GM18505 (cell line): Measurements from ENCODE around the gene VPS51.
"Not testable (repeated sequence)": the region's sequence is repeated elsewhere in the genome, so short reads cannot be mapped to it uniquely, and the experiment has no call there.

Source experiments
- ATAC-seq: cut with Tn5 transposase; IDR thresholded peaks from one replicate; pipeline ENCODE4 v1.9.1; 2021; ENCODE audit not compliant: unreplicated experiment
- POLR2A ChIP-seq: IDR thresholded peaks from 4 replicates; pipeline ENCODE4 v1.6.1; 2011; ENCODE audit warnings: borderline replicate concordance; ENCODE audit not compliant: insufficient read depth, insufficient read length; ENCODE audit errors: extremely low read depth

Gene VPS51

DNA sequence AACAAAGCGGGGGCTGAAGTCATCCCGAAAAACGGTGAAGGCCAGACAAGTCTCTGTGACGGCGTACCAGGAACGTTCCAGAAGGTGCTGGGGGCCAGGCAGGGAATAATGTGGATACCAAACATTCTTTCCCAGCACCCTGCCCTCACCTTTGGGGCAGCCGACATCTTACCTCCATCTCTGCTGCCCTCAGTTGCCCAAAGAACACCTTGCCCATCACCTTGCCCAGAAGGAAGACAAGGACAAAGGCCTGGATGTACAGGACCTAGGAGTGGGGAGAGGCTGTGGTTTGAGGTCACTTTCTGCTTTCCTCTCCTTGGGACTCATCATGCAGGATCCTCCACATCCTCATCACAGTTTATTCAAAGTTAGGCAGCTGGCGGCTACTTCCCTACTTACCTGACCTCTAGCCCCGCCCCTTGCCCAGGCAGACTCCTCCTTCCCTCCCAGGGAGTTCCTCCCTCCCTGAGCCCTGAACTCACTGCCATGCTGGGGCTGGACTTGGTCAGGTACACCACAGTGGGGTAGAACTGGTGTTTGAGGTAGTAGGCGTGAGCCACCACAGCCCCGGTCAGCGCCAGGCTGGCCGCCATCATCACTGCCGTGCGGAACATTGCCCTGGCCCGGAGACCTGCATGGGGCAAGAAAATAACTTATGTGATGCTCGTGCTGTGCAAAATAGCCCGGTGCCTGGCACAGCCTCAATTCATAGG is 37.1 kb downstream of the VPS51 start:
- ATAC-seq, result no peak
- peak; percentile 66 for TF ChIP-seq POLR2A

DNA sequence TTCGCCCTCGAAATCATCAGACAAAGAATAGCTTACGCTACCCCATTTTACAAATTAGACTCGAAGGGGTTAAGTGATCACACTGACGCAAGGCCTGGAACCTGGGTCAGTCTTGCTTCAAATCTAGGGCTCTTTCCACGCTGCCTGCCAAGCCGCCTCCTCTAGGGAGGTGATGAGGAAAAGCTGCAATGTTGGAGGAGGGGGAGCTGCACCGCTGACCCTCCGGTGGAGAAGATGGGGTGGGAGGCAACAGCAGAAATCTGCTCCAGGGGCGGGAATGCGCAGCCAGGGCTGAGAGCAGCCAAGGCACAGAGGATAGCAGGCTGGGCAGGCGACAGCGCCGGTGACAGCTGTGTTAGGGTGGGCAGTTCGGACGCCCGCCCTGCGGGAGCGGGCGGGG is 37.7 kb downstream of the VPS51 start:
- TF ChIP-seq POLR2A, result no peak
- ATAC-seq, result no peak

DNA sequence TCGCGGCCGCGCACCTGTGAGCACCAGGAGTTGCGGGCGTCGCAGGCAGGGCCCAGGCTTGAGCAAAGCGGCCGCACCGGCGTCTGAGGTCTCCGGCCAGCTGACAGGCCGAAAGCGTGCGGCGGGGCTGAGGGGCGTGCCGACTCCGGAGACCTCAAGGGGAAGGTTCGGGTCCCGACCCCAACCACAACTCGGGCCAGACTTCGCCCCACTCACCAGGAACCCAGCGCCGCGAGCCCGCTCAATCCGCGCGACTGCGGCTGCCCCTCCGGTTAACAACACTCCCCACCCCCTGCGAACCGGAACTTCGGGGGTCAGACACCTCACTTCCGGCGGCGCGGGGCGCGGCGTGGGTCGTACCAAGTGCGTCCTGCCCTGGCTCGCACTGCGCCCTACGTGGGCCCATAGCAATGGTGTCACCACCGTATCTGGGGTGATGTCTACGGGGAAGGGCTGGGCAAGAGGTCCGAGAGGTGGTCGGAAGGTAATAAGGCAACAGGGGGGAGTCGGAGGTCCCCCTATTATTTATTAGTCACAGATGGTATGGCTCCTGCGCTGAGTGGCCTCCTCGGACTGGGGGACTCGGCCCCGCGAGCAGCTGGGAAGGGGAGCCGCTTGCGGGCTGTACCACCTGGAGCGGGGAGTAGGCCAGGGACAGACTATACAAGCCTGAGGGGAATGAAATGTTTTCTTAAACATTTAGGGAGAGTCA is 38.4 kb downstream of the VPS51 start, which contains the start of gene SYVN1:
Gene SYVN1, minus strand, starts transcription at position 280 of the 712 bp plus-strand sequence. CDS start 918 bp downstream, outside the sequence.
- TF ChIP-seq POLR2A, result peak; percentile 90
- peak; percentile 54 for ATAC-seq

DNA sequence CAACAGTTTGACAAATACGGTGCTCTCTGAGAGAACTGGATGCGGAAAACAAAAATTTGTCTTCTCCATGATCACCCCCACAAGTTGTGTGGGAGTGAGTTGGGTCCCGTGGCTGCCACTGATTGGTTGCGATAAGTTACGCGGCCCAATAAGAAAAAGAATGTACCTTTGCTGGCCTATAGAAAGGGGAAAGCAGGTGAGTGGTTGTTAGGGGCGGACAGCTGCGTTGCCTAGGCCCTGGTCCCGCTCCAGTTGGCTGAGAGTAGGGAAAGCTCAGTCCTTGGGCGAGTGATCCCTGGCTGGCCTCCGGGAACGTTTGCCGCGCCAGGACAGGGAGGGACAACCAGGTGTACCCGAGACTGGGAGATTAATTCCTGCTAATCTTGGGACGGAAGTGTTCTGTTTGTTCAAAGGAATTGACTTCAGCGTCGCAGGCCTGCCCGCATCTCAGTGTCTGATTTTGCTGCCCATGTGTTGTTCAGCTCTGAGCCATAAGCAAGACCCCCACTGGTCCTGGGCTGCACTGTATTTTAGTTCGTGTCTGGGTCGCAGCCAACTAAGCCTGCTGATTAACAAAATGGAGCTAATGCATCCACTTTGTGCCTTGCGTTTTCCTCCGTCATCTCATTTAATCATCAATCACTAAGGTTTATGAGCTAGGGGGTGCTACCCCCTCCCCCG is 39.1 kb downstream of the VPS51 start:
- peak; percentile 56 for ATAC-seq
- peak; percentile 70 for TF ChIP-seq POLR2A

DNA sequence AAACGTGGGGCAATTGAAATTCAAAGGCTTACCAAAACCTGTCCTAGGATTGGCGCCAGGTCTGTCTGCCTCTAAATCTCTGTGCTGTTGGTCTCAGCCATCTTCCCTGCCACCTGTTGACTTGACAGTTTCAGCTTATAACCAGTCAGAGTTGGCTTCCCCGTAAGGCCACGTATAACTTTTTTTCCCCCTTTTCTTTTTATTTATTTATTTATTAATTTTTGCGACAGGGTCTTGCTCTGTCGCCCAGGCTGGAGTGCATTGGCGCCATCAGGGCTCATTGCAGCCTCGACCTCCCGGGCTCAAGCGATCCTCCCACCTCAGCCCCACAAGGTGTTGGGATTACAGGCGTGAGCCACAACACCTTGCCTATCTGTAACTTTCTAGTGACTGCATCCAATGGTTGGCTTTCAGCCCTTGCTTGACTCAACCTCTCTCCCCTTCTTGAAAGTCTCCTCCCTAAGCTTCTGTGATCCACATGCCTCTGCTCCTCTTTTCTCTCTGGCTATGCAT is 39.7 kb downstream of the VPS51 start:
- no peak for TF ChIP-seq POLR2A
- ATAC-seq, result no peak

DNA sequence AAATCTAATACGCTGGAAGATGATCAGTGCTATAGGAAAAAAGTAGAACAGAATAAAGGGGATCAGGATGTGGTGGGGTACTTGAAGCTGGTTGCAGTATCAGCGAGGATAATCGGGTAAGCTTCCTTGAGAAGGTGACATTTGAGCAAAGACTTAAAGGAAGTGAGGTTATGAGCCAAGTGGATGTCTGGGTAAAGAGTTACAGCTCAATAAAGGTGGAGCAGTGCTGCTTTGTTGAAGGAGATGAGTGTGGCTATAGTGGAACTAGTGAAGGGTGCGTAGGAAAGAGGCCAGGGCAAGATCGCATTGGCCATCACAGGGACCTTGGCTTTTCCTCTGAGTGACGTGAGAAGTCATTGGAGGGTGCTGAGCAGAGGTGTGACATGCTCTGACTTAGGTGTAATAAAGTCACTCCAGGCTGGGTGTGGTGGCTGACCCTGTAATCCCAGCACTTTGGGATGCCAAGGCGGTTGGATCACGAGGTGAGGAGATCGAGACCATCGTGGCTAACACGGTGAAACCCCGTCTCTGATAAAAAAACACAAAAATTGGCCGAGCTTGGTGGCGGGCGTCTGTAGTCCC is 40.6 kb downstream of the VPS51 start:
- no peak for ATAC-seq
- no peak for TF ChIP-seq POLR2A

DNA sequence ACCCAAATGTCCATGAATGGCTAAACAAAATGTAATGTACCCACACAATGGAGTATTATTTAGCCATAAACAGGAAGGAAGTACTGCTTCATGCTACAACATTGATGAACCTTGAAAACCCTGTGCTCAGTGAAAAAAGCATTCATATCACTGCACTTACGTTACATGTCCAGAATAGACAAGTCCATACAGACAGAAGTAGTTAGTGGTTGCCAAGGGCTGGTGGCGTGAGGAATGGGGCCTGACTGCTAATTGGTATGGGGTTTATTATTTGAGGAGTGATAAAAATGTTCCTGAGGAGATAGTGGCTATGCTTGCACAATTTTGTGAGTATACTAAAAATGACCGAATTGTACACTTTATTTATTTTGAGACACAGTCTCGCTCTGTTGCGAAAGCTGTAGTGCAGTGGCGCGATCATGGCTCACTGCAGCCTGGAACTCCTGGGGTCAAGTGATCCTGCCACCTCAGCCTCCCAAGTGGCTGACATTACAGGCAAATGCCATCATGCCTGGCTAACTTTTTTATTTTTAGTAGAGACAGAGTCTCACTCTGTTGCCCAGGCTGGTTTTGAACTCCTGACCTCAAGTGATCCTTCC is 46.0 kb downstream of the VPS51 start:
- no peak for ATAC-seq

DNA sequence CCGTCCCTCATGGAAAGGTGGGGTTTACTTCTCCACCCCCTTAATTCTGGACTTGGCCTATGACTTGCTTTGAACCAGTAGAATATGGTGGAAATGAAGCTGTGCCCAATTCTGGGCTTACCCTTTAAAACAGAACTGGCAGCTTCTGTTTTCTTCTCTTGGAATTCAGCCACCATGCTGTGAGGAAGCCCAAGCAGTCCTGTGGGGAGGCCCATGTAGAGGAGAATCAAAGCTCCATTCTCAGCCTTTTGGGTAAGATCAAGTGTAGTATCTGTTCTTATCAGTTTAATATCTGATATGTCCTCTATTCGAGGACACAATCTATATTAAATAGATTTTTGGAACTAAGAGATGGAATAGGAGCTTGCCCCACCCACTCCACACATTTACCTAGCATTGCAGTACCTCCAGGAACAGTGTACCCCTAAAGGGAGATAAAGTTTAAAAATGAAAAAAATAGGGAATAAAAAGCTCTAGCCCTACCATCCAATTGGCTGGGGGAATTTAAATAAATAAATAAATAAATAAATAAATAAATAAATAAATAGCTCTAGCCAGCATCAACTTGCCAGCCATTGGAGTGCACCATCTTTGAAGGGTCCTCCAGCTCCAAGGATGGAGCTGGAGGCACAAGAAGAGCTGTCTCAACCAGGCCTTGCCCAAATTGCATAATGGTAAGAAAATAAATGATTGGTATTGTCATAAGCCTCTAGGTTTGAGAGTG is 51.5 kb downstream of the VPS51 start:
- no peak for TF ChIP-seq POLR2A
- ATAC-seq, result no peak

More for the DNA sequence above, 46.0 kb downstream of the VPS51 start:
- no peak for TF ChIP-seq POLR2A

DNA sequence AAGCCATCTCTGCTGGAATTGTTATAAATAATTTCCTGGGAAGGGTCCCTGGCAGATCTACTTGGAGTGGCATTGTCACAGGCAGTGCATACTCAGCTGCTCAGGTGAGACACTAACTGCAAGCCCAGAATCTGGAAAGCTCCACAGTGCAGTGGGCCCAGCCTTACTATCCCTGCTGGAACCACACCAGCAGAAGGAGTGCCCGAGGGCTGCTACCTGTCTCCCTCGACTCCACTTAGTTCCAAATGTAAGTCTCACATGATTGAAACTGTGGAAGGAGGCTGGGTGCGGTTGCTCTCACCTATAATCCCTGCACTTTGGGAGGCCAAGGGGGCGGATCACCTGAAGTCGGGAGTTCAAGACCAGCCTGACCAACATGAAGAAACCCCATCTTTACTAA is 52.6 kb downstream of the VPS51 start:
- ATAC-seq, result no peak
- no peak for TF ChIP-seq POLR2A

DNA sequence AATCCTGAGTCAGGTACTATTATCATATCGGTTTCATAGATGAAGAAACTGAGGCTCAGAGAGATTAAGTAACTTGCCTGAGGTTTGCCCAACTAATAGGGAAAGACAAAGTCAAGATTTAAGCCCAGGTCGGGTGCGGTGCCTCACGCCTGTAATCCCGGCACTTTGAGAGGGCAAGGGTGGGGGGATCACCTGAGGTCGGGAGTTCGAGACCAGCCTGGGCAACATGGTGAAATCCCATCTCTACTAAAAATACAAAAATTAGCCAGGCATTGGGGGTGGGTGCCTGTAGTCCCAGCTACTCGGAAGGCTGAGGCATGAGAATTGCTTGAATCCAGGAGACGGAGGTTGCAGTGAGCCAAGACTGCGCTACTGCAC is 54.1 kb downstream of the VPS51 start:
- not testable (repeated sequence) for ATAC-seq

DNA sequence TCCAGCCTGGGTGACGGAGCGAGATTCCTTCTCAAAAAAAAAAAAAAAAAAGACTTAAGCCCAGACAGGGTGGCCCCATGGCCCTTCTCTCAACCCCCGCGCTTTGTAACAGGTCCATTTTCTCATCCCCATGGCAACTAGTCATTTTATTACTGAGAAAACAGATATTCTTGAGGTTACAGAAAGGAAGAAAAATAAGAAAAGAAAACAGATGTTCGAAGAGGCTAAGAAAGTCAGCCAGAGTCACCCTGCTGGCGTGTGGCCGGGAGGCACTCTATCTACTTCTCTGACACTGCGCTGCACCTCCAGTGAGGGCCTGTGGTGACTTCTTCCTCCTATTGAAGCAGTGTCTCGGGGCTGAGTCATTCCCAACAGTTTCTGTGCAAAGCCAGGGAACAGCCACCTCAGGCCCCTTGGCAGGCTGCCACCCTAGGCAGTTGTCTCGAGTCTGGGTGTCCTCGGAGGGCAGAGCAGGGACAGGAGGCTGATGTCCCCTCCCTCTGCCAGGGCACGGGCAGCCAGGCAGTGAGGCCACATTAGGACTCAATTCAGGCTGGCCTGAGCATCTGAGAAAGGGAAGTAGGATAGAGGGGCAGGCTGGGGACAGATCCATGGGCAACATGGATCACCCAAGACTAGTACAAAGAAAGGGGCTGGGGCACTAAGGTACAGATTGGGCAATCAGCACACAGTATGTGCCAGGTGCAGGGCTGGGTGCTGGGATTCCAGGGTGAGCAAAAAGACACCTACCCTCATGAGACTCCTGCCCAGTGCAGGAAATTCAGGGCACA is 54.7 kb downstream of the VPS51 start:
- no peak for TF ChIP-seq POLR2A
- ATAC-seq, result no peak

DNA sequence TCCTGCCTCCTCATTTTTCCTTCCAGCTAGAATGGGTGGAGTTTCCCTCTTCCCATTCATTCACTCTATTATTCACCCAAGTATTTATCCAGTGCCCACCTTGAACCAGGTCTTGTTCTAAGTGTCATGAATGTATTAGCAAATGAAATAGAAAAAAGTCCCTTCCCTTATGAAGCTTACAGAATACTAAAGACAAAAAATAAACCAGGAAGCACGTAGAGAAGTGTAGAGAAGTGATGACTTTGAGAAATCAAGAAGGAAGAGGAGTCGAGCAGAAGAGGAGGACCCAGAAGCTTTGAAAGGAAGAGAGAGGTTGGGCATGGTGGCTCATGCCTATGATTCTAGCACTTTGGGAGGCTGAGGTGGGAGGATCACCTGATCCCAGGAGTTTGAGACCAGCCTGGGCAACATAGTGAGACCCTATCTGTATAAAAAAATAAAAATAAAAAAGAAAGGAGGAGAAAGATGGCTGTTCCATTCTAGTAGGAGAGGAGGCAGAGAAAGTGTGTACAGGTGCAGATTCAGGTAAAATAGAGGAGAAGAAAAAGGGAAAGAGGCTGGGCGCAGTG is 55.4 kb downstream of the VPS51 start:
- ATAC-seq, result no peak
- no peak for TF ChIP-seq POLR2A

DNA sequence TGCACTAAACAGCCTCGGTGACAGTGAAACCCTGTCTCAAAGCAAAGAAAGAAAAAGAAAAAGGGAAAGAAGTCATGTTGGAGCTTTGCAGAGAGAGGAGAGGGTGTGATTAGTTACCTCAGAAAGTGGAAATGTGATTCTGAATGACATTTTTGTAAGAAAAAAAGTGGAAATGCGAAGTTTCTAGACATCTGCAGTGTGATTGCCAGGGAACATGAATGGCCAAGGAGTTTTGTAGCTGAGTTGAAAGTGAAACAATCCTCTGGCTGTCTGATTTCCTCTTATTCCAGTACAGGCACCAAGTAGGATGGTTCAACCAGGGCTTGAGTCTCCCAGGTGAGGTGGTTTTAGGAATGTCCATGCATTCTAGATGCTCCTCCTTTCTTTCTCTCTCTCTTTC is 56.1 kb downstream of the VPS51 start:
- TF ChIP-seq POLR2A, result no peak
- ATAC-seq, result no peak
